SK-N-SH (cell line): ENCODE data around the gene PROX1. TPM values are rescaled to one million over a fixed set of nuclear protein-coding genes. Genes with fewer than 3 reads are reported as not detected.

Experiments
- CTCF ChIA-PET: fragments of 300-600, 350-600 bp; formaldehyde crosslinking; extraction: SDS; loops from one replicate; lab custom pipeline; 2021; lab: Yijun Ruan, JAX
- POLR2A ChIA-PET: fragments of 350-600 bp; sonication (Branson Sonifier 250); formaldehyde crosslinking; extraction: SDS; loops from one replicate; lab custom pipeline; 2020; ENCODE audit warnings: antibody characterized with exemption, inconsistent platforms; lab: Yijun Ruan, JAX
- DNase-seq: peaks from one replicate; pipeline ENCODE4 v3.0.0; 2012
- H2AFZ ChIP-seq: fragments of 200-600 bp; sonication (generic); 2 replicates; pipeline ENCODE4 v1.8.1; 2016; ENCODE audit warnings: antibody characterized with exemption, mild to moderate bottlenecking, low read depth
- H3F3A ChIP-seq: fragments of 200-600 bp; sonication (generic); replicated peaks from 2 replicates; pipeline ENCODE3; 2016; ENCODE audit warnings: antibody characterized with exemption, mild to moderate bottlenecking; ENCODE audit not compliant: insufficient read depth
- H3K27ac ChIP-seq, 2 experiments: fragments of 200-500 bp in 1 of 2; fragments of 200-600 bp in 1 of 2; sonication (Bioruptor generic) in 1 of 2; sonication (generic), shearing (Covaris generic) in 1 of 2; 2 replicates each; pipeline versions ENCODE4 v1.5.1 to v1.6.1; 2014 to 2016; ENCODE audit warnings: low read depth in 2 of 2, inconsistent platforms in 1 of 2, low read length in 1 of 2, mild to moderate bottlenecking in 1 of 2, mixed read lengths in 1 of 2
- H3K27me3 ChIP-seq: fragments of 200-600 bp; sonication (generic), shearing (Covaris generic); 2 replicates; pipeline ENCODE4 v1.6.1; 2016; ENCODE audit warnings: mixed run types; ENCODE audit not compliant: insufficient read depth
- H3K36me3 ChIP-seq, 2 experiments: fragments of 200-500 bp in 1 of 2; fragments of 200-600 bp in 1 of 2; sonication (Bioruptor generic) in 1 of 2; sonication (generic) in 1 of 2; replicated peaks in 1 of 2; 2 replicates each; pipeline versions ENCODE3 to v1.5.1; 2014 to 2016; ENCODE audit warnings: low read length in 1 of 2, mild to moderate bottlenecking in 1 of 2; ENCODE audit not compliant: insufficient read depth in 2 of 2, control insufficient read depth in 1 of 2
- H3K4me1 ChIP-seq, 2 experiments: fragments of 200-500 bp in 1 of 2; fragments of 200-600 bp in 1 of 2; sonication (Bioruptor generic) in 1 of 2; sonication (generic), shearing (Covaris generic) in 1 of 2; 2 replicates each; pipeline versions ENCODE4 v1.5.1 to v1.6.1; 2014 to 2016; ENCODE audit warnings: low read depth in 1 of 2, low read length in 1 of 2, mixed run types in 1 of 2; ENCODE audit not compliant: insufficient read depth in 2 of 2, control insufficient read depth in 1 of 2
- H3K4me2 ChIP-seq: fragments of 200-600 bp; sonication (generic), shearing (Covaris generic); 2 replicates; pipeline ENCODE4 v1.6.1; 2017; ENCODE audit warnings: mixed run types
- H3K4me3 ChIP-seq, 2 experiments: fragments of 200-500 bp in 1 of 2; fragments of 200-600 bp in 1 of 2; sonication (Bioruptor generic) in 1 of 2; sonication (generic), shearing (Covaris generic) in 1 of 2; 2 replicates each; pipeline versions ENCODE4 v1.5.1 to v1.8.1; 2014 to 2016; ENCODE audit warnings: low read depth in 2 of 2, inconsistent platforms in 1 of 2, low read length in 1 of 2, mild to moderate bottlenecking in 1 of 2, mixed read lengths in 1 of 2, moderate library complexity in 1 of 2
- H3K79me2 ChIP-seq: fragments of 200-600 bp; sonication (generic); 2 replicates; pipeline ENCODE4 v1.8.1; 2017; ENCODE audit warnings: mild to moderate bottlenecking; ENCODE audit not compliant: insufficient read depth
- H3K9ac ChIP-seq: fragments of 200-600 bp; sonication (generic); 2 replicates; pipeline ENCODE4 v1.6.1; 2017; ENCODE audit warnings: mixed run types
- H3K9me2 ChIP-seq: fragments of 200-600 bp; sonication (generic); 2 replicates; pipeline ENCODE4 v1.6.1; 2017; ENCODE audit warnings: mixed run types
- H3K9me3 ChIP-seq: fragments of 200-600 bp; sonication (generic); 2 replicates; pipeline ENCODE4 v1.6.1; 2017; ENCODE audit warnings: mixed run types, mild to moderate bottlenecking, moderate library complexity
- H4K20me1 ChIP-seq: fragments of 200-600 bp; sonication (generic); 2 replicates; pipeline ENCODE4 v1.6.1; 2017; ENCODE audit warnings: mild to moderate bottlenecking, mixed run types; ENCODE audit not compliant: insufficient read depth
- CHD2 ChIP-seq: fragments of 150-350 bp; IDR thresholded peaks from 2 replicates; pipeline ENCODE4 v1.6.1; 2018; ENCODE audit warnings: low read length; ENCODE audit not compliant: partially characterized antibody
- ELF1 ChIP-seq: IDR thresholded peaks from 2 replicates; pipeline ENCODE4 v1.4.0; 2012
- EZH2phosphoT487 ChIP-seq: fragments of 200-600 bp; sonication (generic); IDR thresholded peaks from 2 replicates; pipeline ENCODE4 v1.6.1; 2017; ENCODE audit warnings: low read depth, mixed run types, mild to moderate bottlenecking, antibody characterized with exemption, moderate library complexity, borderline replicate concordance
- FOSL2 ChIP-seq: IDR thresholded peaks from 2 replicates; pipeline ENCODE4 v1.4.0; 2012; ENCODE audit warnings: low read depth, mild to moderate bottlenecking, moderate library complexity, borderline replicate concordance
- FOXJ3 ChIP-seq: sonication (generic); formaldehyde crosslinking; IDR thresholded peaks from 2 replicates; pipeline ENCODE4 v1.5.1; 2020; ENCODE audit warnings: mild to moderate bottlenecking, missing genetic modification reagents
- GABPA ChIP-seq: IDR thresholded peaks from 2 replicates; pipeline ENCODE4 v1.4.0; 2012; ENCODE audit warnings: low read depth, mild to moderate bottlenecking
- GATA2 ChIP-seq: sonication (generic); formaldehyde crosslinking; IDR thresholded peaks from 2 replicates; pipeline ENCODE4 v1.5.0; 2020; ENCODE audit warnings: mild to moderate bottlenecking, missing genetic modification reagents
- JUND ChIP-seq: IDR thresholded peaks from 2 replicates; pipeline ENCODE4 v1.4.0; 2012
- MEF2A ChIP-seq: IDR thresholded peaks from 2 replicates; pipeline ENCODE4 v1.4.0; 2012; ENCODE audit warnings: low read depth, borderline replicate concordance
- MXI1 ChIP-seq: IDR thresholded peaks from 2 replicates; pipeline ENCODE4 v1.6.1; 2012; ENCODE audit warnings: mild to moderate bottlenecking, low read depth, low read length, improper control_type of control experiment
- RFX5 ChIP-seq: IDR thresholded peaks from 2 replicates; pipeline ENCODE4 v1.6.1; 2012; ENCODE audit warnings: mild to moderate bottlenecking, improper control_type of control experiment, low read length
- RXRA ChIP-seq: IDR thresholded peaks from 2 replicates; pipeline ENCODE4 v1.4.0; 2012; ENCODE audit warnings: low read depth, mild to moderate bottlenecking, borderline replicate concordance
- SIN3A ChIP-seq: IDR thresholded peaks from 2 replicates; pipeline ENCODE4 v1.6.1; 2012; ENCODE audit warnings: low read depth, mild to moderate bottlenecking, low read length, moderate library complexity, borderline replicate concordance
- SMC3 ChIP-seq: IDR thresholded peaks from 2 replicates; pipeline ENCODE4 v1.6.1; 2012; ENCODE audit warnings: low read depth, low read length, improper control_type of control experiment
- TAF1 ChIP-seq: IDR thresholded peaks from 2 replicates; pipeline ENCODE4 v1.6.1; 2012; ENCODE audit warnings: low read depth, mild to moderate bottlenecking, low read length, moderate library complexity, borderline replicate concordance
- TCF12 ChIP-seq: IDR thresholded peaks from 2 replicates; pipeline ENCODE4 v1.4.0; 2012
- TEAD4 ChIP-seq: IDR thresholded peaks from 2 replicates; pipeline ENCODE4 v1.4.0; 2012; ENCODE audit warnings: mild to moderate bottlenecking, borderline replicate concordance; ENCODE audit not compliant: insufficient read depth
- YY1 ChIP-seq: IDR thresholded peaks from 2 replicates; pipeline ENCODE4 v1.4.0; 2012; ENCODE audit warnings: low read depth, mild to moderate bottlenecking
- WGBS: methylation state at CpG from one replicate; pipeline ENCODE4 v1.1.6; 2017; ENCODE audit warnings: low lambda C conversion rate; 5-methylcytosine and 5-hydroxymethylcytosine counted together
- polyA plus RNA-seq, 3 experiments: library from polyadenylated mRNA; depleted of rRNA; stranded (reverse); fragments of >200 nt; gene quantifications; 2 replicates each; pipeline ENCODE4 v1.2.3, GENCODE V29; 2012
- TF ChIP-seq, protein P1 (sequence below): fragments of 200-600 bp; sonication (generic); IDR thresholded peaks from 2 replicates; pipeline ENCODE4 v1.6.1; 2017; ENCODE audit warnings: antibody characterized with exemption, mild to moderate bottlenecking, moderate library complexity
- TF ChIP-seq, protein P2 (sequence below): fragments of 150-350 bp; IDR thresholded peaks from 2 replicates; pipeline ENCODE4 v1.6.1; 2016; ENCODE audit warnings: mild to moderate bottlenecking, low read depth, low read length
- TF ChIP-seq, protein P3 (sequence below): IDR thresholded peaks from 2 replicates; pipeline ENCODE4; 2012
- TF ChIP-seq, protein P4 (sequence below): IDR thresholded peaks from 2 replicates; pipeline ENCODE4 v1.4.0; 2012; ENCODE audit warnings: low read depth, borderline replicate concordance

The PROX1 gene
- polyA plus RNA-seq, 1 of the 3 experiments (the other 2 are of a cell fraction): 0.25 TPM

DNA sequence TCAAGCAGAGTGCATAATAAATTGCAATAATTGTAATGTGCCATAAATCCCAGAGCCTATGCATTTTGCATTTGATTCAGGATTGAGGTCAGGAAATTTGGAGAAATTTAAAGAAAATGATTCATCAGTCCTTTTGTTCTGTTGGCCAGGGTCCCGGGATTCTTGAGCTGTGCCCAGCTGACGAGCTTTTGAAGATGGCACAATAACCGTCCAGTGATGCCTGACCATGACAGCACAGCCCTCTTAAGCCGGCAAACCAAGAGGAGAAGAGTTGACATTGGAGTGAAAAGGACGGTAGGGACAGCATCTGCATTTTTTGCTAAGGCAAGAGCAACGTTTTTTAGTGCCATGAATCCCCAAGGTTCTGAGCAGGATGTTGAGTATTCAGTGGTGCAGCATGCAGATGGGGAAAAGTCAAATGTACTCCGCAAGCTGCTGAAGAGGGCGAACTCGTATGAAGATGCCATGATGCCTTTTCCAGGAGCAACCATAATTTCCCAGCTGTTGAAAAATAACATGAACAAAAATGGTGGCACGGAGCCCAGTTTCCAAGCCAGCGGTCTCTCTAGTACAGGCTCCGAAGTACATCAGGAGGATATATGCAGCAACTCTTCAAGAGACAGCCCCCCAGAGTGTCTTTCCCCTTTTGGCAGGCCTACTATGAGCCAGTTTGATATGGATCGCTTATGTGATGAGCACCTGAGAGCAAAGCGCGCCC is 8.7 kb downstream of the PROX1 start:
- Histone ChIP-seq H2AFZ (no peak overlapping the region), H3K9me3 (no peaks in the 10 kb centered on the region), H3K27ac (peak overlapping the region in 1 of 2 experiments; percentile 16; a peak in 1 of 4 replicates), H3K4me3 (no peak overlapping the region), H3K36me3 (peaks cover 0 to 22% of the 10 kb centered on the region in 2 experiments), H3K27me3 (no peaks in the 10 kb centered on the region), H3K4me2 (no peak overlapping the region), H3K9ac (no peak overlapping the region), H3K79me2 (no peaks in the 10 kb centered on the region), H3K4me1 (peaks cover 0 to 35% of the 10 kb centered on the region in 2 experiments; a peak in 2 of 4 replicates), H4K20me1 (no peaks in the 10 kb centered on the region), H3F3A (no peaks in the 10 kb centered on the region), H3K9me2 (no peaks in the 10 kb centered on the region)
- ChIA-PET POLR2A (no interaction called here), CTCF (interaction anchor here (0.7 kb wide), 1 partner anchor 875 kb away, joined by 3 read pairs; no protein-coding TSS in a partner anchor)
- no peak for DNase-seq
- TF ChIP-seq FOXJ3 (CRISPR knock-in tag) (no peak), CHD2 (no peak), TEAD4 (no peak), RFX5 (no peak), TAF1 (no peak), JUND (no peak)
- WGBS: 65% methylated on average over 15 of the region's 15 CpGs

DNA sequence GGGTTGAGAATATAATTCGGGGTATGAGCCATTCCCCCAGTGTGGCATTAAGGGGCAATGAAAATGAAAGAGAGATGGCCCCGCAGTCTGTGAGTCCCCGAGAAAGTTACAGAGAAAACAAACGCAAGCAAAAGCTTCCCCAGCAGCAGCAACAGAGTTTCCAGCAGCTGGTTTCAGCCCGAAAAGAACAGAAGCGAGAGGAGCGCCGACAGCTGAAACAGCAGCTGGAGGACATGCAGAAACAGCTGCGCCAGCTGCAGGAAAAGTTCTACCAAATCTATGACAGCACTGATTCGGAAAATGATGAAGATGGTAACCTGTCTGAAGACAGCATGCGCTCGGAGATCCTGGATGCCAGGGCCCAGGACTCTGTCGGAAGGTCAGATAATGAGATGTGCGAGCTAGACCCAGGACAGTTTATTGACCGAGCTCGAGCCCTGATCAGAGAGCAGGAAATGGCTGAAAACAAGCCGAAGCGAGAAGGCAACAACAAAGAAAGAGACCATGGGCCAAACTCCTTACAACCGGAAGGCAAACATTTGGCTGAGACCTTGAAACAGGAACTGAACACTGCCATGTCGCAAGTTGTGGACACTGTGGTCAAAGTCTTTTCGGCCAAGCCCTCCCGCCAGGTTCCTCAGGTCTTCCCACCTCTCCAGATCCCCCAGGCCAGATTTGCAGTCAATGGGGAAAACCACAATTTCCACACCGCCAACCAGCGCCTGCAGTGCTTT is 9.4 kb downstream of the PROX1 start:
- peaks cover 0 to 39% of the 10 kb centered on the region in 2 experiments; a peak in 2 of 4 replicates for H3K4me1 ChIP-seq
- H3K4me3 ChIP-seq: no peak overlapping the region
- TF ChIP-seq YY1: no peak
- TF ChIP-seq, protein P1, sequence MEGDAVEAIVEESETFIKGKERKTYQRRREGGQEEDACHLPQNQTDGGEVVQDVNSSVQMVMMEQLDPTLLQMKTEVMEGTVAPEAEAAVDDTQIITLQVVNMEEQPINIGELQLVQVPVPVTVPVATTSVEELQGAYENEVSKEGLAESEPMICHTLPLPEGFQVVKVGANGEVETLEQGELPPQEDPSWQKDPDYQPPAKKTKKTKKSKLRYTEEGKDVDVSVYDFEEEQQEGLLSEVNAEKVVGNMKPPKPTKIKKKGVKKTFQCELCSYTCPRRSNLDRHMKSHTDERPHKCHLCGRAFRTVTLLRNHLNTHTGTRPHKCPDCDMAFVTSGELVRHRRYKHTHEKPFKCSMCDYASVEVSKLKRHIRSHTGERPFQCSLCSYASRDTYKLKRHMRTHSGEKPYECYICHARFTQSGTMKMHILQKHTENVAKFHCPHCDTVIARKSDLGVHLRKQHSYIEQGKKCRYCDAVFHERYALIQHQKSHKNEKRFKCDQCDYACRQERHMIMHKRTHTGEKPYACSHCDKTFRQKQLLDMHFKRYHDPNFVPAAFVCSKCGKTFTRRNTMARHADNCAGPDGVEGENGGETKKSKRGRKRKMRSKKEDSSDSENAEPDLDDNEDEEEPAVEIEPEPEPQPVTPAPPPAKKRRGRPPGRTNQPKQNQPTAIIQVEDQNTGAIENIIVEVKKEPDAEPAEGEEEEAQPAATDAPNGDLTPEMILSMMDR: no peak
- TF ChIP-seq SMC3: no peak
- no peak for TF ChIP-seq SIN3A
- TF ChIP-seq GATA2: no peak
- no peak for TF ChIP-seq ELF1
- TF ChIP-seq EZH2phosphoT487: no peak
- no peak for TF ChIP-seq CHD2
- no peak for TF ChIP-seq GABPA
- TF ChIP-seq, protein P2, sequence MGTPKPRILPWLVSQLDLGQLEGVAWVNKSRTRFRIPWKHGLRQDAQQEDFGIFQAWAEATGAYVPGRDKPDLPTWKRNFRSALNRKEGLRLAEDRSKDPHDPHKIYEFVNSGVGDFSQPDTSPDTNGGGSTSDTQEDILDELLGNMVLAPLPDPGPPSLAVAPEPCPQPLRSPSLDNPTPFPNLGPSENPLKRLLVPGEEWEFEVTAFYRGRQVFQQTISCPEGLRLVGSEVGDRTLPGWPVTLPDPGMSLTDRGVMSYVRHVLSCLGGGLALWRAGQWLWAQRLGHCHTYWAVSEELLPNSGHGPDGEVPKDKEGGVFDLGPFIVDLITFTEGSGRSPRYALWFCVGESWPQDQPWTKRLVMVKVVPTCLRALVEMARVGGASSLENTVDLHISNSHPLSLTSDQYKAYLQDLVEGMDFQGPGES: no peak
- TF ChIP-seq MXI1: no peak
- no peak for TF ChIP-seq TCF12
- TF ChIP-seq JUND: no peak
- TF ChIP-seq MEF2A: no peak
- TF ChIP-seq, protein P3, sequence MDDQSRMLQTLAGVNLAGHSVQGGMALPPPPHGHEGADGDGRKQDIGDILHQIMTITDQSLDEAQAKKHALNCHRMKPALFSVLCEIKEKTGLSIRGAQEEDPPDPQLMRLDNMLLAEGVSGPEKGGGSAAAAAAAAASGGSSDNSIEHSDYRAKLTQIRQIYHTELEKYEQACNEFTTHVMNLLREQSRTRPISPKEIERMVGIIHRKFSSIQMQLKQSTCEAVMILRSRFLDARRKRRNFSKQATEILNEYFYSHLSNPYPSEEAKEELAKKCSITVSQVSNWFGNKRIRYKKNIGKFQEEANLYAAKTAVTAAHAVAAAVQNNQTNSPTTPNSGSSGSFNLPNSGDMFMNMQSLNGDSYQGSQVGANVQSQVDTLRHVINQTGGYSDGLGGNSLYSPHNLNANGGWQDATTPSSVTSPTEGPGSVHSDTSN: no peak
- TF ChIP-seq FOSL2: no peak
- TF ChIP-seq RXRA: no peak
- TF ChIP-seq, protein P4, sequence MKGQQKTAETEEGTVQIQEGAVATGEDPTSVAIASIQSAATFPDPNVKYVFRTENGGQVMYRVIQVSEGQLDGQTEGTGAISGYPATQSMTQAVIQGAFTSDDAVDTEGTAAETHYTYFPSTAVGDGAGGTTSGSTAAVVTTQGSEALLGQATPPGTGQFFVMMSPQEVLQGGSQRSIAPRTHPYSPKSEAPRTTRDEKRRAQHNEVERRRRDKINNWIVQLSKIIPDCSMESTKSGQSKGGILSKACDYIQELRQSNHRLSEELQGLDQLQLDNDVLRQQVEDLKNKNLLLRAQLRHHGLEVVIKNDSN: no peak
- no peak overlapping the region for H2AFZ ChIP-seq
- H3K27ac ChIP-seq: no peak overlapping the region
- H3K79me2 ChIP-seq: no peaks in the 10 kb centered on the region
- no peak for DNase-seq
- H3F3A ChIP-seq: no peaks in the 10 kb centered on the region
- 74% methylated on average over 24 of the region's 24 CpGs for WGBS
- peaks cover 0 to 22% of the 10 kb centered on the region in 2 experiments for H3K36me3 ChIP-seq
- no peak overlapping the region for H3K9ac ChIP-seq
- H3K4me2 ChIP-seq: no peak overlapping the region
- CTCF ChIA-PET: interaction anchor here (0.7 kb wide), 1 partner anchor 875 kb away, joined by 3 read pairs; no protein-coding TSS in a partner anchor
- H3K27me3 ChIP-seq: no peaks in the 10 kb centered on the region
- H3K9me2 ChIP-seq: no peaks in the 10 kb centered on the region
- POLR2A ChIA-PET: no interaction called here
- no peaks in the 10 kb centered on the region for H3K9me3 ChIP-seq
- H4K20me1 ChIP-seq: no peaks in the 10 kb centered on the region
